Measurements from ENCODE around the gene ZSWIM9.

GRCh38 chr19:48169939-48170803, at the start of gene ZSWIM9, which contains the start of gene LIG1:
- TF ChIP-seq CTCF (IDR thresholded peaks at IDR 0.05): peak in 3 of 6 experiments; percentile 8 to 36 (median 24)
- TF ChIP-seq POLR2A (IDR thresholded peaks at IDR 0.05): peak in 1 of 2 donors; percentile 40
